ENCODE measurements around the gene CFAP251. TPM values are rescaled to one million over a fixed set of nuclear protein-coding genes. Genes with fewer than 3 reads are reported as not detected.

Gene CFAP251
- total and polyA plus RNA-seq, 2 of the 8 experiments (the other 6 are each of a cell fraction or from before 2014, with no cell fraction given): 1.8 to 2.9 TPM

- no peak overlapping the region for H2BK15ac ChIP-seq (ENCODE audit: low read length)
- no peak overlapping the region for H3K23ac ChIP-seq (ENCODE audit: insufficient read length)
- H3K36me3 ChIP-seq (ENCODE audit: control insufficient read depth in 2 of 4, insufficient read depth in 4 of 4, low read length in 3 of 4): no peaks in the 10 kb centered on the region
- no peak overlapping the region for H3K4me2 ChIP-seq (ENCODE audit: insufficient read depth in 1 of 2, low read depth in 2 of 2, low read length in 2 of 2)
- no peak overlapping the region for H3K4me3 ChIP-seq (ENCODE audit: extremely low read depth in 1 of 4, insufficient read depth in 2 of 4, low read depth in 3 of 4, low read length in 4 of 4)
- no peak overlapping the region for H2BK12ac ChIP-seq (ENCODE audit: low read depth, low read length)
- no peaks in the 10 kb centered on the region for H3K79me2 ChIP-seq (ENCODE audit: control insufficient read depth in 1 of 2, insufficient read depth in 2 of 2, low read length in 2 of 2)
- H4K5ac ChIP-seq (ENCODE audit: insufficient read length, low read depth, low read length): no peak overlapping the region
- no peak overlapping the region for H2BK5ac ChIP-seq (ENCODE audit: low read depth, low read length)
- H4K8ac ChIP-seq (ENCODE audit: extremely low read depth, insufficient read depth, low read length): no peak overlapping the region
- H3K9me3 ChIP-seq (ENCODE audit: insufficient read depth in 2 of 2, low read depth in 1 of 2, low read length in 1 of 2): peaks cover 3 to 10% of the 10 kb centered on the region in 2 experiments; a peak in 2 of 4 replicates
- H3K79me1 ChIP-seq (ENCODE audit: low read depth, low read length): no peaks in the 10 kb centered on the region
- H3K56ac ChIP-seq (replicated peaks; ENCODE audit: insufficient read length, low read depth, low read length): no peak overlapping the region
- no peaks in the 10 kb centered on the region for H4K20me1 ChIP-seq (replicated peaks in 1 of 2; ENCODE audit: control insufficient read depth in 1 of 2, insufficient read depth in 2 of 2, low read length in 2 of 2)
- H3K4me1 ChIP-seq (replicated peaks in 1 of 4; ENCODE audit: control insufficient read depth in 3 of 4, insufficient read depth in 4 of 4, low read length in 3 of 4): no peaks in the 10 kb centered on the region
- ChIA-PET CTCF (ENCODE audit: partially characterized antibody) (no interaction called here), POLR2A (ENCODE audit: partially characterized antibody) (no interaction called here)
- no peak overlapping the region for H3K27ac ChIP-seq (ENCODE audit: low read depth, low read length)
- H2AK5ac ChIP-seq (ENCODE audit: low read depth, low read length): no peak overlapping the region
- H4K91ac ChIP-seq (replicated peaks; ENCODE audit: insufficient read length, low read length): no peak overlapping the region
- DNase-seq (ENCODE audit: low read depth in 1 of 2, low spot score in 2 of 2): no peak
- 91% methylated on average over 6 of the region's 6 CpGs; no CpG with 5 or more reads in 1 of the 2 experiments for WGBS, 2 experiments (ENCODE audit: extremely low coverage in 1 of 2, insufficient coverage in 1 of 2, insufficient read length in 1 of 2, insufficient replicate concordance in 2 of 2, low coverage in 1 of 2, low lambda C conversion rate in 2 of 2, missing lambda C conversion rate in 1 of 2)
- H3K27me3 ChIP-seq (replicated peaks in 1 of 4; ENCODE audit: control insufficient read depth in 3 of 4, extremely low read depth in 1 of 4, insufficient read depth in 3 of 4, low read length in 3 of 4): no peaks in the 10 kb centered on the region
- no peak overlapping the region for H3K4ac ChIP-seq (replicated peaks; ENCODE audit: insufficient read length, low read depth, low read length)
- H3K9ac ChIP-seq (replicated peaks in 1 of 4; ENCODE audit: extremely low read depth in 1 of 4, low read depth in 3 of 4, low read length in 3 of 4): no peak overlapping the region
- H3K14ac ChIP-seq (ENCODE audit: insufficient read length): no peak overlapping the region
- H2BK120ac ChIP-seq (replicated peaks; ENCODE audit: low read depth, low read length): no peak overlapping the region
- no peak for FAIRE-seq
- H2AFZ ChIP-seq (ENCODE audit: low read length): no peak overlapping the region
- no peaks in the 10 kb centered on the region for H3K23me2 ChIP-seq (ENCODE audit: low read depth, low read length)
- no peak overlapping the region for H2BK20ac ChIP-seq (ENCODE audit: low read length)
- H3K18ac ChIP-seq (ENCODE audit: extremely low read depth, low read length): no peak overlapping the region
- no peak for TF ChIP-seq EGR1 (IDR thresholded peaks at IDR 0.05; ENCODE audit: borderline replicate concordance, low read depth, low read length)
- no peak for TF ChIP-seq TAF1 (IDR thresholded peaks at IDR 0.05; ENCODE audit: low read depth, low read length)
- no peak for TF ChIP-seq CHD1 (IDR thresholded peaks at IDR 0.05; ENCODE audit: low read depth, low read length)
- no peak for TF ChIP-seq HDAC2 (IDR thresholded peaks at IDR 0.05; ENCODE audit: borderline replicate concordance in 1 of 2, low read depth in 2 of 2, low read length in 2 of 2)
- TF ChIP-seq POU5F1 (IDR thresholded peaks at IDR 0.05; ENCODE audit: low read depth, low read length): no peak
- TF ChIP-seq GABPA (IDR thresholded peaks at IDR 0.05; ENCODE audit: borderline replicate concordance, insufficient read depth, low read length): no peak
- no peak for TF ChIP-seq TAF7 (optimal IDR thresholded peaks at IDR 0.05; ENCODE audit: borderline replicate concordance, low read depth, low read length)
- no peak for TF ChIP-seq SP4 (IDR thresholded peaks at IDR 0.05; ENCODE audit: low read length)
- TF ChIP-seq SP2 (IDR thresholded peaks at IDR 0.05; ENCODE audit: low read length): no peak
- no peak for TF ChIP-seq BCL11A (IDR thresholded peaks at IDR 0.05; ENCODE audit: low read depth in 2 of 2, low read length in 2 of 2)
- no peak for TF ChIP-seq KDM5A (IDR thresholded peaks at IDR 0.05; ENCODE audit: low read length)
- no peak for TF ChIP-seq SIX5 (IDR thresholded peaks at IDR 0.05; ENCODE audit: low read depth, low read length)
- TF ChIP-seq EZH2 (IDR thresholded peaks at IDR 0.05; ENCODE audit: low read depth, low read length, severe bottlenecking): no peak
- TF ChIP-seq PHF8 (conservative IDR thresholded peaks at IDR 0.05; ENCODE audit: low read depth, low read length): no peak
- no peak for TF ChIP-seq NANOG (IDR thresholded peaks at IDR 0.05; ENCODE audit: insufficient read depth, low read depth, low read length, poor library complexity, severe bottlenecking)
These were observed 71.8 kb downstream of the CFAP251 start for GRCh38 chr12:121990114-121990647.

All from H1 (cell line).